Activated CD4-positive, alpha-beta T cell treated with anti-CD3 and anti-CD28 coated beads for 4 hours (primary cell): ENCODE measurements around the gene FAM114A2.
"Not testable (repeated sequence)": the region's sequence is repeated elsewhere in the genome, so short reads cannot be mapped to it uniquely, and the experiment has no call there.

Source experiments
- DNase-seq, 2 donors: peaks; one replicate each; pipeline ENCODE4 v3.0.0-alpha.2; 2020

Gene FAM114A2

GRCh38 chr5:154046486-154046885, 7.8 kb upstream of the FAM114A2 start:
- DNase-seq: no peak

DNA sequence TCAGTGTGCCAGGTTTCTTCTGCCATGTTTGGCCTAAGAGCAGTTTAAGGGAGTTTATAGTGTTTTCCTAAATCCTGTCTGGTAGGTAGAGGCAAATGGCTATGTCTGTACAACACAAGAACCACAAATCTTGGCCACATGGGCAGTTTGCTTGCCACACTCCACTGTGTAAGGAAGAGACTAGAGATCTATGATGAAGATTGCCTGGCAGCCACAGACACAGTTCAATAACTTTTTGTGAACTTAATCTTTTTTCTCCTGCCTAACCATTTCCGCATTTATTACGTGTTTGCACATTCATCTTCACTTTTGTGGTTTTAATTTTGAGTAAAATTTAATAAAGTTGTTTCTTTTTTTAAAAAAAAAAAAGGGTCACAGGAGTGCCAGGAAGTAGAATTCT, 5.9 kb upstream of the FAM114A2 start:
- DNase-seq: no peak

DNA sequence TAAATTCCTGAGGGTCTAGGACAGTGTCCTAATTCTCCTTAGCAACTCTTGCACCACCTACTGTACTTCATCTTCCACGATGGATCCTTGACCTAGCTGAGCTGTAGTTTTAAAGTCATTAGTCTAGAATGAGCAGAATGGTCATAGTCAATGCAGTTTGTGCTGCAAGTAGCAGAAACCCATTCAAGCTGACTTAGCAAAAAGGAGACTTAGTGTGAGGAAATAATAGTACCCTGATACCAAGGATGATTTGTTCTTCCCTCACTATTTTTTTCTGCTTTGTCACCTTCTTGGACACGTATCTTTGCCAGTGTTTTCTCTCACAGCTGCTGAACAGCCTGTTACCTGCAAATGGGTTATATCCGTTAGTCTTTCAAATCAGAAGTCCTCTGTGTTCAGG, 5.4 kb upstream of the FAM114A2 start:
- no peak for DNase-seq

GRCh38 chr5:154042766-154043165, 4.1 kb upstream of the FAM114A2 start:
- no peak for DNase-seq

DNA sequence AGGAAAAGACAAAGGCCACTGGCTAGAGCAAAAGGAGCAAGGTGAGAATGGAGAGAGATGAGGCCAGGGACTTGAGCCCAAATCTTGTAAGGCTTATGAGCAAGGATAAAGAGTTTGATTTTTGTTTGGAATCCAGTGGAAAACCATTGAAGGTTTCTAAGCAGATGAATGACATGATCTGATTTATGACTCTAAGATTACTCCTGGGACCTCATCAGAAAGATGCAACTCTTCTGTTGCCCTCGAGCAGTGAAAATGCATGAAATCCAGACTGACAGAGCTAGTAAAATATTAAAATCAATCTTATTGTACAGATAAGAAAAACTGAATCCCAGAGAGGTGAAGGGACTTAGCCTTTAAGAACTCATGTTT, 734 bp upstream of the FAM114A2 start:
- no peak for DNase-seq

DNA sequence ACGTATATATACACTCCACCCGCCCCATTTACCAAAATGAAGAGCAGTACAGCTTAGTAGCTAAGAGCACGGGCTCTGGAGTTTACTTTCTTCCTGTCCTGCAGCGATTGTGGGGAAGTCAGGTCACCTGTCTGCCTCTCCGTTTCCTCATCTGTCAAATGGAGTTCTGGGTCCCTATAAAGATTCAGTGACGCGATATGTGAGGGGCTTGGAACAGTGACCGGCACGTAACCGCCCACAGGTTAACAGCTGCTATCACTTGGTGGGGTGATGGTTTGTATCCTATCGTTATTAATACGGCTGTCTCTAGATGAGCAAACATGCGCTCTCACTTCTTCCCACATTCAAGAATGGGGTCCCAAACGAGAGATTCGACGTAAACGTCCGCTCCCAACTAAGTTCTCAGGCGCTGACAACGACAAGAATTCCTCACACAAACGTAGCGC, 426 bp downstream of the FAM114A2 start:
- DNase-seq: peak in 1 of 2 donors; percentile 26

DNA sequence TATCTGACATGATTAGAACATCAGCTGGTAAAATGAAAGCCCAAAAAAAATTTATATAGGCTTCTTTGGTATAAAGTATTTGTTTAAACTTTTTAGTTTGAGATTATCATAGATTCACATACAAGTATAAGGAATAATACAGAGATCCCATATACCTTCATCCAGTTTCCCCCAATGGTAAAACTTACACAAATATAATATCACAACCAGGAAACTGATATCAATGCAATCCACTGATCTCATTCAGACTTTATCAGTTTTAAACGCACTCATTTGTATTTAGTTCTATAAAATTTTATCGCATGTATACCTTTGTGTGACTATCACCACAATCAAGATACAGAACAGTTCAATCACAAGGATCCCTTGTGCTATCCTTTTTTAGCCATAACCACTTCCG, 3.8 kb downstream of the FAM114A2 start:
- DNase-seq: no peak

GRCh38 chr5:154031937-154032489, 6.7 kb downstream of the FAM114A2 start:
- DNase-seq: no peak

GRCh38 chr5:154025951-154026350, 12.8 kb downstream of the FAM114A2 start:
- DNase-seq: no peak

GRCh38 chr5:154018919-154019318, 19.8 kb downstream of the FAM114A2 start:
- not testable (repeated sequence) for DNase-seq

GRCh38 chr5:154015071-154015693, 23.5 kb downstream of the FAM114A2 start:
- DNase-seq: no peak

- no peak for DNase-seq
These were observed 28.1 kb downstream of the FAM114A2 start for GRCh38 chr5:154010660-154011059.

- no peak for DNase-seq
These were observed 33.1 kb downstream of the FAM114A2 start for GRCh38 chr5:154005648-154006047.

- no peak for DNase-seq
These were observed 36.1 kb downstream of the FAM114A2 start for GRCh38 chr5:154002511-154003020.

GRCh38 chr5:154002093-154002492, 36.6 kb downstream of the FAM114A2 start:
- no peak for DNase-seq

DNA sequence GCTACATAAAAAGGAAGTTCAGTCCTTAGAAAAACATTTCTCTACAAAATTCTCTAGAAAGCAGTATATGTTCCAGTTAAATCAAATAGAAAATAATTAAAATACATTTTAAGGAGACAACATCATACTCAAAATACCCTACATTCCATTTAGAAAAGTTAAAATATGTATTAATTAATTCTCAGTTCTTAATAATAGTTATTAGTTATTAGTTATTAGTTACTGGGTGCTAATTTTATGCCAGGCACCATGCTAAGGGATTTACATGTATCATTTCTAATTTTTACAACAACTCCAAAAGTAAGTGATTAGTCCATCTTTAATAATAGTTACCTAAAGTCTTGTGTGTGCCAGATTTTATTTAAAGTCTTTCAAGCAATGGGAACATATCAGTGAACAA, 38.0 kb downstream of the FAM114A2 start:
- no peak for DNase-seq

- no peak for DNase-seq
These were observed 38.7 kb downstream of the FAM114A2 start for GRCh38 chr5:153999995-154000394.

DNA sequence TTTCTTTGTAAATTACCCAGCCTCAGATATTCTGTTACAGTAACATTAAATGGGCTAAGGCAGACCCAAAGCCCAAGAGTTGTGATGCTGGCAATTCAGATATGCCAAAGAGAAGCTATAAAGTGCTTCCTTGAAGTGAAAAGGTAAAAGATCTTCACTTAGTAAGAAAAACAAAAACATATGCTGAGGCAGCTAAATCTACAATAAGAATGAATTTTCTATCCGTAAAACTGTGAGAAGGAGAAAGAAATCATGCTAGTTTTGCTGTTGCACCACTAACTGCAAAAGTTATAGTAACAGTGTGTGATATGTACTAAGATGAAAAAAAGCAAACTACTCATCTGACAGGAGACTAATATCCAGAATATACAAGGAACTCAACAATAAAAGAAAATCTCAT, 39.9 kb downstream of the FAM114A2 start:
- DNase-seq: no peak

- DNase-seq: no peak
These were observed 40.7 kb downstream of the FAM114A2 start for GRCh38 chr5:153998010-153998409.

DNA sequence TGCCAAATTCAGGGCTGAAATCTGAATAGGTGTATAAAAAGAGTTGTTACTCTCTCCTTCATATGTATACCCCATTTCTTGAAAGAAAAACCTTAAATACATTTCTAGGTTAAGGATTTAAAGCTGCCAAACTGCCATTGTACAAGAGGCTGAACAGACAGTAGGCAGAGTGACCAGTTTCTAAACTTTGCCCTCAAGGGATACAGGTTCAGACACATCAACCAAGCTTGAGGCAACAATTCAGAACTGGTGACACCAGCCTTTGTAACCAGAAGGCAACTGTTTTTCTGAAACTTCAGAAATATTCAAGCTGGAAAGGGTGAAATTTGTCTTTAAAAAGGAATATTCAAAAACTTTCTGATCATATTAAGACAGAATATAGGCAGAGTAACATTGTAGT, 47.5 kb downstream of the FAM114A2 start:
- DNase-seq: no peak

DNA sequence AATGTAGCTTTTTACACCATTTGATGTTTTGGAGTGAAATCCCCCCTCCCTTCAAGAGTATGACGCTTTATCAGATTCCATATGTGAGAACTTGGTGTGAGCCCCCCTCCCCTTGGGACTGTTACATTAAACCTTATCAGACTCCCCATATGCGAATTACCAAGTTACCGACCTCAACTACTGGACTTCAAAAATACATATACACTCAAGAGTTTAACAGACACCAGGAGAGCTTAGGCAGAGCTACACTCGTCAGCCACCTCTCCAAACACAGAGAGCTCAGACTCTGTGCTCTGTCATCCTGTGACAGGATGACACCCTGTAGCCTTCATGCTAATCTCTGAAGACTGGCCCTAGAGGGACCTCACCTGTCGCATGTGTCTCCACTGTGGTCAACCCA, 50.2 kb downstream of the FAM114A2 start:
- no peak for DNase-seq

DNA sequence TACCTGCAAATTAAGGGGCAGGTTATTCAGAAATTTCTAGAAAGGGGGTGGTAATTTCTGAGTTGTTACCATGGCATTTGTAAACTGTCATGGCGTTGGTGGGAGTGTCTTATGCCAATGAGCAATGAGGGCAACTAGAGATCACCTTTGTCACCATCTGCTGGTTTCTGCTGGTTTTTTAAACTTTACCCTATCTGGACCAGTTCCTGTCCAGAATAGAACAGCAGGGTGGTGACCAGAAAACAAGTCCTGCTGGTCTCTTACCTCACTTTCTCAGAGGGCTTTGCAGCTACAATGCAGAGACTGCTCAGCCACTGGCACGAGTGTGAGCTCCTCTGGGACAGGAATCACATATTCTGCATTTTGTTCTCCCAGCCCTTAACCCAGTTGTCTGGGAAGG, 51.4 kb downstream of the FAM114A2 start:
- DNase-seq: no peak

DNA sequence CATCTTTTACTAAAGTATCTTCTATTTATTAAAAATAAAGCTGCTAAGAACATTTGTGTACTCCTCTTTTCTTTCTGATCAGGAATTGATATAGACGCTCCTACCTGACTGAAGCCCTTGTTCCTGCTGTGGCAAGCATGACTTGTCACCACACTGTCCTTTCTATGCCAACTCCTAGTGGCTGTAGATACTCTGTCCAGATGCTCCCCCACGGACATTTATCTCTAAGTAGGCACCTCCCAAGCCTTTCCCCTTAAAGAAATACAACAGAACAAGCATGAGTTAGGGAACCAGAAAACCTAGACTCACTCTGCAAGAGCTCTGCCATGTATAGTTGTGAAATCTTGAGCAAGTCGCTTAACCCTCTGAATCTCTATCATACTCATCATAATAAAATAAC, 53.2 kb downstream of the FAM114A2 start:
- DNase-seq: no peak

DNA sequence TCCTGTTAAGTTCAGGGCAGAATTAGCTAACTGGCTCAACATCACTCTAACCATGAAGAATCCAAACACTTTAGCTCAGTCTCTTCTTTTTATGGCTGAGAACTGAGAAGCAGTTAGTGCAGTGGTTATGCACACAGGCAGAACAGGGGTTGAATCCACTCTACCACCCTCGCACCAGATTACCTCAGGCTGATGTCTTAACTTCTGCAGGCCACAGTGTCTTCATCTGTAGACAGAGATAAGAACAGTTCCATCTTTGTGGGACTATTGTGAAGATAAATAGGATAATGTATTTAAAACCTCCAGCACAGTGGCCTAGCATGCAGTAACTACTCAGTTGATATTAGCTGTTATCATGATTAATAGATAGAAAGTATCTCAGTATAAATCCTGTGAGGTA, 54.8 kb downstream of the FAM114A2 start:
- no peak for DNase-seq
